Measurements from ENCODE around the gene ANXA3. TPM values are rescaled to one million over a fixed set of nuclear protein-coding genes. Genes with fewer than 3 reads are reported as not detected.

Gene ANXA3
- total and polyA plus RNA-seq, 9 donors, result 1.5 to 63.5 (median 8.1) TPM

GRCh38 chr4:78518561-78518960 is 33.0 kb upstream of the ANXA3 start:
- H3K4me1 ChIP-seq (ENCODE audit: insufficient read depth), result no peaks in the 10 kb centered on the region
- 62 to 68% (median 65%) methylated on average over 3 of the region's 3 CpGs for WGBS, 3 donors
- no peak overlapping the region for H3K4me3 ChIP-seq
- H3K36me3 ChIP-seq, result no peaks in the 10 kb centered on the region
- H3K27me3 ChIP-seq, result no peaks in the 10 kb centered on the region
- H3K9me3 ChIP-seq, result no peaks in the 10 kb centered on the region
- TF ChIP-seq EP300 (IDR thresholded peaks at IDR 0.05) (no peak), CTCF (IDR thresholded peaks at IDR 0.05) (no peak), POLR2A (IDR thresholded peaks at IDR 0.05) (no peak)
- no peak for DNase-seq
- H3K27ac ChIP-seq, result no peak overlapping the region
- intact Hi-C loops (cut with DNase I), result loop anchor here in 1 of 4 donors (10.0 kb wide), 1 partner anchor 554 kb away; no protein-coding TSS in a partner anchor

GRCh38 chr4:78519962-78520361 is 31.6 kb upstream of the ANXA3 start:
- TF ChIP-seq CTCF (IDR thresholded peaks at IDR 0.05) (no peak), EP300 (IDR thresholded peaks at IDR 0.05) (no peak), POLR2A (IDR thresholded peaks at IDR 0.05) (no peak)
- no peak for DNase-seq
- H3K4me3 ChIP-seq, result no peak overlapping the region
- 72 to 86% (median 80%) methylated on average over 3 of the region's 3 CpGs for WGBS, 3 donors
- no peaks in the 10 kb centered on the region for H3K36me3 ChIP-seq
- H3K27ac ChIP-seq, result no peak overlapping the region
- no peaks in the 10 kb centered on the region for H3K27me3 ChIP-seq
- H3K4me1 ChIP-seq (ENCODE audit: insufficient read depth), result no peaks in the 10 kb centered on the region
- no peaks in the 10 kb centered on the region for H3K9me3 ChIP-seq
- intact Hi-C loops (cut with DNase I), result loop anchor here in 1 of 4 donors (10.0 kb wide), 1 partner anchor 555 kb away; no protein-coding TSS in a partner anchor

- intact Hi-C loops (cut with DNase I), result no loop called here
- no peaks in the 10 kb centered on the region for H3K36me3 ChIP-seq
- TF ChIP-seq CTCF (IDR thresholded peaks at IDR 0.05) (no peak), POLR2A (IDR thresholded peaks at IDR 0.05) (no peak), EP300 (IDR thresholded peaks at IDR 0.05) (no peak)
- H3K27me3 ChIP-seq, result no peaks in the 10 kb centered on the region
- DNase-seq, result no peak
- no peaks in the 10 kb centered on the region for H3K4me1 ChIP-seq (ENCODE audit: insufficient read depth)
- no peak overlapping the region for H3K4me3 ChIP-seq
- no peak overlapping the region for H3K27ac ChIP-seq
- H3K9me3 ChIP-seq, result no peaks in the 10 kb centered on the region
- 12 to 19% (median 15%) methylated on average over 3 of the region's 3 CpGs for WGBS, 3 donors
Measured at GRCh38 chr4:78520808-78521226, 30.8 kb upstream of the ANXA3 start.

- 43 to 94% (median 53%) methylated on average over 1 of the region's 1 CpG for WGBS, 3 donors
- TF ChIP-seq CTCF (IDR thresholded peaks at IDR 0.05), result no peak
- TF ChIP-seq POLR2A (IDR thresholded peaks at IDR 0.05), result no peak
- no peak for TF ChIP-seq EP300 (IDR thresholded peaks at IDR 0.05)
- DNase-seq, result no peak
- no peak overlapping the region for H3K27ac ChIP-seq
- no peaks in the 10 kb centered on the region for H3K9me3 ChIP-seq
- H3K4me3 ChIP-seq, result no peak overlapping the region
- H3K27me3 ChIP-seq, result no peaks in the 10 kb centered on the region
- H3K4me1 ChIP-seq (ENCODE audit: insufficient read depth), result no peaks in the 10 kb centered on the region
- intact Hi-C loops (cut with DNase I), result no loop called here
- H3K36me3 ChIP-seq, result no peaks in the 10 kb centered on the region
Measured at GRCh38 chr4:78524009-78524408, 27.6 kb upstream of the ANXA3 start.

All from ovary (tissue), 9 donors.